Activated CD8-positive, alpha-beta T cell treated with anti-CD3 and anti-CD28 coated beads for 36 hours (primary cell): ENCODE results near the gene FOXM1. TPM values are rescaled to one million over a fixed set of nuclear protein-coding genes. Genes with fewer than 3 reads are reported as not detected.

Experiments
- ATAC-seq: fragments of 200-7000 bp; cut with Tn5 transposase; one replicate; pipeline ENCODE4 v1.10.0; 2021; ENCODE audit warnings: mild to moderate bottlenecking, moderate library complexity
- CTCF ChIA-PET: fragments of 350-600 bp; sonication (Branson Sonifier 250); formaldehyde crosslinking; loops from one replicate; lab custom pipeline; 2021; ENCODE audit warnings: antibody characterized with exemption; lab: Charles Lee
- POLR2A ChIA-PET: fragments of 350-600 bp; sonication (Branson Sonifier 250); formaldehyde crosslinking; loops from one replicate; lab custom pipeline; 2021; ENCODE audit warnings: antibody characterized with exemption; lab: Charles Lee
- DNase-seq: peaks from one replicate; pipeline ENCODE4 v3.0.0-alpha.2; 2020
- H3K27ac Mint-ChIP-seq: one replicate; pipeline ENCODE4 v1.8.0; 2021; ENCODE audit warnings: mild to moderate bottlenecking, mixed read lengths
- H3K27me3 Mint-ChIP-seq: one replicate; pipeline ENCODE4 v1.8.0; 2021; ENCODE audit warnings: mixed read lengths
- H3K36me3 Mint-ChIP-seq: one replicate; pipeline ENCODE4 v1.8.0; 2021; ENCODE audit warnings: low read depth, mixed read lengths
- H3K4me1 Mint-ChIP-seq: one replicate; pipeline ENCODE4 v1.8.0; 2021; ENCODE audit warnings: low read depth, mixed read lengths
- H3K4me3 Mint-ChIP-seq: one replicate; pipeline ENCODE4 v1.8.0; 2021; ENCODE audit warnings: mild to moderate bottlenecking, moderate library complexity, mixed read lengths
- H3K9me3 Mint-ChIP-seq: one replicate; pipeline ENCODE4 v1.8.0; 2021; ENCODE audit warnings: mixed read lengths
- intact Hi-C: fragments of 100-400 bp; cut with micrococcal nuclease; formaldehyde crosslinking; loops from one replicate; pipeline ENCODE4 v1.10.0; 2022
- total RNA-seq, 2 experiments: library from RNA; stranded (reverse); gene quantifications; one replicate each; pipeline ENCODE4 v1.2.3, GENCODE V29; 2021
- TF ChIP-seq, protein P1 (sequence below): fragments of 200-600 bp; IDR thresholded peaks from one replicate; pipeline ENCODE4 v1.8.0; 2022; ENCODE audit warnings: antibody characterized with exemption, mild to moderate bottlenecking

The FOXM1 gene
- total RNA-seq, 2 experiments from 2014 or later, result 64.4 to 64.8 TPM

DNA sequence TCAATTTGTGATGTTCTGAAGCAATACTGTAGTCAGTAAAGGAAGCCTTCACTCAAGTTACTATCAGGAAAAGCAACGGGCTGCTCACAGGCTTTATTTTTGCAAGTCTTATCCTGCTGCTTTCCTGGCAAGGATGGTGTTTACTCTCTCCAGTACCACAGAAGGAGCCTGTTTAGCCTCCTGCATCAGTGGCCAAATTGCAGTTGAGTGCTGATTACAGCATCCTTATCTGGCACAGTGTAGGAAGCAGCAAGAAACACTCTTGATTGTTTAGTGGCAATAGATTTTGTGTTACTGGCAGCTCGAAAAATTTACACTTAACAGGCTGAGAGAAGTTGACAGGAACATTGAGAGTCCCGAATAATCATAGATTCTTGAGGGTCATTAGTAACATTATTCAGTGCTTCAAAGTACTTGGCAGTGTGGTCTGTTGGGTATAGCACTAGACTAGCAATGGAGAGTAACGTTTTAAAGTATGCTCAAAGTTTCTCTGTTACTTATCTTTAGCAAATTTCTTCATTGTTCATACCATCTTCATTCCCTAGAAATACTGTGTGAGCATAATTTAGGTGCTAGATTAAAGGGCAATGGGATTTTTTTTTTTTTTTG, 25.4 kb upstream of the FOXM1 start:
- DNase-seq, result no peak
- H3K27ac Mint-ChIP-seq, result no peak overlapping the region
- no peak overlapping the region for H3K4me3 Mint-ChIP-seq
- POLR2A ChIA-PET, result no interaction called here
- no peaks in the 10 kb centered on the region for H3K4me1 Mint-ChIP-seq
- intact Hi-C loops, result no loop called here
- H3K9me3 Mint-ChIP-seq, result no peaks in the 10 kb centered on the region
- CTCF ChIA-PET, result interaction anchor here (0.7 kb wide), 1 partner anchor 132 kb away, joined by 3 read pairs; no protein-coding TSS in a partner anchor
- no peaks in the 10 kb centered on the region for H3K36me3 Mint-ChIP-seq
- TF ChIP-seq, protein P1, sequence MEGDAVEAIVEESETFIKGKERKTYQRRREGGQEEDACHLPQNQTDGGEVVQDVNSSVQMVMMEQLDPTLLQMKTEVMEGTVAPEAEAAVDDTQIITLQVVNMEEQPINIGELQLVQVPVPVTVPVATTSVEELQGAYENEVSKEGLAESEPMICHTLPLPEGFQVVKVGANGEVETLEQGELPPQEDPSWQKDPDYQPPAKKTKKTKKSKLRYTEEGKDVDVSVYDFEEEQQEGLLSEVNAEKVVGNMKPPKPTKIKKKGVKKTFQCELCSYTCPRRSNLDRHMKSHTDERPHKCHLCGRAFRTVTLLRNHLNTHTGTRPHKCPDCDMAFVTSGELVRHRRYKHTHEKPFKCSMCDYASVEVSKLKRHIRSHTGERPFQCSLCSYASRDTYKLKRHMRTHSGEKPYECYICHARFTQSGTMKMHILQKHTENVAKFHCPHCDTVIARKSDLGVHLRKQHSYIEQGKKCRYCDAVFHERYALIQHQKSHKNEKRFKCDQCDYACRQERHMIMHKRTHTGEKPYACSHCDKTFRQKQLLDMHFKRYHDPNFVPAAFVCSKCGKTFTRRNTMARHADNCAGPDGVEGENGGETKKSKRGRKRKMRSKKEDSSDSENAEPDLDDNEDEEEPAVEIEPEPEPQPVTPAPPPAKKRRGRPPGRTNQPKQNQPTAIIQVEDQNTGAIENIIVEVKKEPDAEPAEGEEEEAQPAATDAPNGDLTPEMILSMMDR, result no peak
- no peak for ATAC-seq
- no peaks in the 10 kb centered on the region for H3K27me3 Mint-ChIP-seq

- CTCF ChIA-PET, result interaction anchor here (1.0 kb wide), 1 partner anchor 44 kb away, joined by 3 read pairs; no protein-coding TSS in a partner anchor
- no peak overlapping the region for H3K4me3 Mint-ChIP-seq
- TF ChIP-seq, protein P1, result no peak
- intact Hi-C loops, result no loop called here
- DNase-seq, result no peak
- H3K4me1 Mint-ChIP-seq, result no peaks in the 10 kb centered on the region
- POLR2A ChIA-PET, result no interaction called here
- H3K27me3 Mint-ChIP-seq, result no peaks in the 10 kb centered on the region
- H3K36me3 Mint-ChIP-seq, result no peaks in the 10 kb centered on the region
- no peak overlapping the region for H3K27ac Mint-ChIP-seq
- no peak for ATAC-seq
- no peaks in the 10 kb centered on the region for H3K9me3 Mint-ChIP-seq
These were observed 23.7 kb upstream of the FOXM1 start for GRCh38 chr12:2900642-2901041.

GRCh38 chr12:2897418-2897817, 20.4 kb upstream of the FOXM1 start:
- no peak for DNase-seq
- intact Hi-C loops, result no loop called here
- TF ChIP-seq, protein P1, result no peak
- peaks cover 4% of the 10 kb centered on the region for H3K4me1 Mint-ChIP-seq
- H3K36me3 Mint-ChIP-seq, result no peaks in the 10 kb centered on the region
- ChIA-PET POLR2A (no interaction called here), CTCF (no interaction called here)
- no peak for ATAC-seq
- no peak overlapping the region for H3K27ac Mint-ChIP-seq
- H3K27me3 Mint-ChIP-seq, result no peaks in the 10 kb centered on the region
- no peak overlapping the region for H3K4me3 Mint-ChIP-seq
- no peaks in the 10 kb centered on the region for H3K9me3 Mint-ChIP-seq

DNA sequence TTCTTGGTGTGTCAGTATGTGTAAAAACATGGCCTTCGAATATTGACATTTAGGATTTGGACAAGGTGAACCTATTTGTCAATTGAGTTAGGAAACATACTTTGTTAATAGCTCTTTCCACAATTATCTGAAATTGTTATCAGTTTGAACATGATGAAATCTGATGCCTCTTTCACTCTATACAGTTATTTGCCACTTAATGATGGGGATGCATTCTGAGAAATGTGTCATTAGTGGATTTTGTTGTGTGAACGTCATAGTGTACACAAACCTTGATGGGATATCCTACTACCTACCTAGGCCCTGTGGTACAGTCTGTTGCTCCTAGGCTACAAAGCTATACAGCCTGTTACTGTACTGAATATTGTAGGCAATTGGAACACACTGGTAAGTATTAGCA, 18.5 kb upstream of the FOXM1 start:
- no peak overlapping the region for H3K4me3 Mint-ChIP-seq

GRCh38 chr12:2895051-2895451, 18.1 kb upstream of the FOXM1 start:
- H3K4me1 Mint-ChIP-seq, result peaks cover 20% of the 10 kb centered on the region
- intact Hi-C loops, result no loop called here
- no peak overlapping the region for H3K27ac Mint-ChIP-seq
- DNase-seq (no peak), ATAC-seq (no peak)
- no peaks in the 10 kb centered on the region for H3K27me3 Mint-ChIP-seq
- ChIA-PET CTCF (interaction anchor here (1.2 kb wide), 1 partner anchor 111 kb away, joined by 3 read pairs; no protein-coding TSS in a partner anchor), POLR2A (interaction anchor here (1.0 kb wide), 1 partner anchor 100 kb away, joined by 3 read pairs; the partner anchor contains the start of gene FKBP4)
- no peaks in the 10 kb centered on the region for H3K9me3 Mint-ChIP-seq
- TF ChIP-seq, protein P1, result no peak
- H3K4me3 Mint-ChIP-seq, result no peak overlapping the region
- H3K36me3 Mint-ChIP-seq, result no peaks in the 10 kb centered on the region

More for the DNA sequence above, 18.5 kb upstream of the FOXM1 start:
- H3K36me3 Mint-ChIP-seq, result no peaks in the 10 kb centered on the region
- no peak overlapping the region for H3K27ac Mint-ChIP-seq
- ChIA-PET CTCF (interaction anchor here (1.2 kb wide), 1 partner anchor 111 kb away, joined by 3 read pairs; no protein-coding TSS in a partner anchor), POLR2A (interaction anchor here (1.0 kb wide), 1 partner anchor 101 kb away, joined by 3 read pairs; the partner anchor contains the start of gene FKBP4)
- TF ChIP-seq, protein P1, result no peak
- H3K9me3 Mint-ChIP-seq, result no peaks in the 10 kb centered on the region
- intact Hi-C loops, result no loop called here
- H3K27me3 Mint-ChIP-seq, result no peaks in the 10 kb centered on the region
- ATAC-seq, result no peak
- H3K4me1 Mint-ChIP-seq, result peaks cover 16% of the 10 kb centered on the region
- DNase-seq, result no peak
